Measurements from ENCODE around the gene GSTM4. TPM values are rescaled to one million over a fixed set of nuclear protein-coding genes. Genes with fewer than 3 reads are reported as not detected.

GSTM4 gene
- total RNA-seq, 2 experiments from 2014 or later: 6.0 to 8.0 TPM

DNA sequence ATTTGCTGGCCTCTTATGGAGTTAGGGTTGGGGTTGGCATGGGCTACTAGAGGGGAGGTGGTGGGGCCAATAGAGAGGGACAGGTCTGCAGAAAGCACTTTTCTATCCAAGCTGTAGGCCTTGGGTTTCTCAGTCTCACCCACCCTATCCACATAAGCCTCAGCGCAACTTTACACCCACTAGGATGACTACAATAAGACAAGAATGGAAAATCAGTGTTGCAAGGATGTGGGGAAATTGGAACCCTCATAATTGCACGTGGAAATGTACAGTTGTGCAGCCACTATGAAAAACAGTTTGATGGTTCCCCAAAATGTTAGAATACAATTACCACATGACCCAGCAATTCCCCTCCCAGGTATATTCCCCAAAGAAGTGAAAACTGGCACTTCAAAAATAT, 14.0 kb upstream of the GSTM4 start:
- POLR2A ChIA-PET: no interaction called here
- no peaks in the 10 kb centered on the region for H3K4me1 ChIP-seq (ENCODE audit: insufficient read depth, low read length, poor library complexity, severe bottlenecking)
- H3K4me2 ChIP-seq (ENCODE audit: low read length): no peak overlapping the region
- intact Hi-C loops (cut with micrococcal nuclease; ENCODE audit: unreplicated experiment): loop anchor here (5.0 kb wide), 2 partner anchors 130 to 340 kb away; partner anchors contain the start of gene AHCYL1
- no peaks in the 10 kb centered on the region for H3K79me2 ChIP-seq (ENCODE audit: insufficient read depth, low read depth, low read length)
- TF ChIP-seq, protein P1, sequence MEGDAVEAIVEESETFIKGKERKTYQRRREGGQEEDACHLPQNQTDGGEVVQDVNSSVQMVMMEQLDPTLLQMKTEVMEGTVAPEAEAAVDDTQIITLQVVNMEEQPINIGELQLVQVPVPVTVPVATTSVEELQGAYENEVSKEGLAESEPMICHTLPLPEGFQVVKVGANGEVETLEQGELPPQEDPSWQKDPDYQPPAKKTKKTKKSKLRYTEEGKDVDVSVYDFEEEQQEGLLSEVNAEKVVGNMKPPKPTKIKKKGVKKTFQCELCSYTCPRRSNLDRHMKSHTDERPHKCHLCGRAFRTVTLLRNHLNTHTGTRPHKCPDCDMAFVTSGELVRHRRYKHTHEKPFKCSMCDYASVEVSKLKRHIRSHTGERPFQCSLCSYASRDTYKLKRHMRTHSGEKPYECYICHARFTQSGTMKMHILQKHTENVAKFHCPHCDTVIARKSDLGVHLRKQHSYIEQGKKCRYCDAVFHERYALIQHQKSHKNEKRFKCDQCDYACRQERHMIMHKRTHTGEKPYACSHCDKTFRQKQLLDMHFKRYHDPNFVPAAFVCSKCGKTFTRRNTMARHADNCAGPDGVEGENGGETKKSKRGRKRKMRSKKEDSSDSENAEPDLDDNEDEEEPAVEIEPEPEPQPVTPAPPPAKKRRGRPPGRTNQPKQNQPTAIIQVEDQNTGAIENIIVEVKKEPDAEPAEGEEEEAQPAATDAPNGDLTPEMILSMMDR (conservative IDR thresholded peaks at IDR 0.05; ENCODE audit: low read length): no peak
- no peak for TF ChIP-seq EZH2phosphoT487 (IDR thresholded peaks at IDR 0.05; ENCODE audit: borderline replicate concordance, low read depth, low read length)
- H4K20me1 ChIP-seq (ENCODE audit: insufficient read depth, low read length): no peaks in the 10 kb centered on the region
- no peaks in the 10 kb centered on the region for H3K9me2 ChIP-seq (ENCODE audit: insufficient read depth, low read length)
- no peak overlapping the region for H2AFZ ChIP-seq (ENCODE audit: low read length)
- no peak for DNase-seq (ENCODE audit: low spot score)
- no TSS peak for BruUV-seq (replicated peaks)
- CTCF ChIA-PET (ENCODE audit: unreplicated experiment): interaction anchor here (1.4 to 2.7 kb wide), 3 partner anchors 95 to 342 kb away, joined by 4 to 20 read pairs (median 14); partner anchors contain the start of gene AHCYL1
- H3K4me3 ChIP-seq (ENCODE audit: low read depth, low read length, poor library complexity, severe bottlenecking): no peak overlapping the region
- H3K36me3 ChIP-seq (ENCODE audit: insufficient read depth, low read length): no peaks in the 10 kb centered on the region
- H3K27ac ChIP-seq (ENCODE audit: low read depth, low read length, poor library complexity, severe bottlenecking): no peak overlapping the region
- no peaks in the 10 kb centered on the region for H3K9me3 ChIP-seq (ENCODE audit: low read length)

DNA sequence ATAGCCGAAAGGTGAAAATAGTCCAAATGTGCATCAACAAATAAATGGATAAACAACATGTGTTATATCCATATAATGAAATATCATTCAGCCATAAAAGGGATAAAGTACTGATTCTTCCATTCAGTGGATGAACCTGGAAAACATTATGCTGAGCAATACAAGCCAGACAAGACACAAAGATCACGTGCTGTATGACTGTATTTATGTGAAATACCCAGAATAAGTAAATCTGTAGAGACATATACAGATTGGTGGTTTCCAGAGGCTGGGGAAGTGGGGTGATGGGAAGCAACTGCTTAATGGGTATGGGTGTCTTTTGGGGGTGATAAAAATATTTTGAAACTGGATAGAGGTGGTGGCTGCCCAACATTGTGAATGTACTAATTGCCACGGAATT, 13.3 kb upstream of the GSTM4 start:
- no peak for DNase-seq (ENCODE audit: low spot score)
- no peak overlapping the region for H3K4me2 ChIP-seq (ENCODE audit: low read length)
- H4K20me1 ChIP-seq (ENCODE audit: insufficient read depth, low read length): no peaks in the 10 kb centered on the region
- H3K4me1 ChIP-seq (ENCODE audit: insufficient read depth, low read length, poor library complexity, severe bottlenecking): no peaks in the 10 kb centered on the region
- H3K9me2 ChIP-seq (ENCODE audit: insufficient read depth, low read length): no peaks in the 10 kb centered on the region
- no peak overlapping the region for H2AFZ ChIP-seq (ENCODE audit: low read length)
- ChIA-PET CTCF (ENCODE audit: unreplicated experiment) (interaction anchor here (0.7 kb wide), 1 partner anchor 337 kb away, joined by 3 read pairs; no protein-coding TSS in a partner anchor), POLR2A (no interaction called here)
- BruUV-seq (replicated peaks): no TSS peak
- no peaks in the 10 kb centered on the region for H3K36me3 ChIP-seq (ENCODE audit: insufficient read depth, low read length)
- no peak overlapping the region for H3K4me3 ChIP-seq (ENCODE audit: low read depth, low read length, poor library complexity, severe bottlenecking)
- H3K79me2 ChIP-seq (ENCODE audit: insufficient read depth, low read depth, low read length): no peaks in the 10 kb centered on the region
- no peaks in the 10 kb centered on the region for H3K9me3 ChIP-seq (ENCODE audit: low read length)
- no peak overlapping the region for H3K27ac ChIP-seq (ENCODE audit: low read depth, low read length, poor library complexity, severe bottlenecking)
- TF ChIP-seq, protein P1 (conservative IDR thresholded peaks at IDR 0.05; ENCODE audit: low read length): no peak
- no peak for TF ChIP-seq EZH2phosphoT487 (IDR thresholded peaks at IDR 0.05; ENCODE audit: borderline replicate concordance, low read depth, low read length)
- intact Hi-C loops (cut with micrococcal nuclease; ENCODE audit: unreplicated experiment): loop anchor here (5.0 kb wide), 2 partner anchors 130 to 340 kb away; partner anchors contain the start of gene AHCYL1

DNA sequence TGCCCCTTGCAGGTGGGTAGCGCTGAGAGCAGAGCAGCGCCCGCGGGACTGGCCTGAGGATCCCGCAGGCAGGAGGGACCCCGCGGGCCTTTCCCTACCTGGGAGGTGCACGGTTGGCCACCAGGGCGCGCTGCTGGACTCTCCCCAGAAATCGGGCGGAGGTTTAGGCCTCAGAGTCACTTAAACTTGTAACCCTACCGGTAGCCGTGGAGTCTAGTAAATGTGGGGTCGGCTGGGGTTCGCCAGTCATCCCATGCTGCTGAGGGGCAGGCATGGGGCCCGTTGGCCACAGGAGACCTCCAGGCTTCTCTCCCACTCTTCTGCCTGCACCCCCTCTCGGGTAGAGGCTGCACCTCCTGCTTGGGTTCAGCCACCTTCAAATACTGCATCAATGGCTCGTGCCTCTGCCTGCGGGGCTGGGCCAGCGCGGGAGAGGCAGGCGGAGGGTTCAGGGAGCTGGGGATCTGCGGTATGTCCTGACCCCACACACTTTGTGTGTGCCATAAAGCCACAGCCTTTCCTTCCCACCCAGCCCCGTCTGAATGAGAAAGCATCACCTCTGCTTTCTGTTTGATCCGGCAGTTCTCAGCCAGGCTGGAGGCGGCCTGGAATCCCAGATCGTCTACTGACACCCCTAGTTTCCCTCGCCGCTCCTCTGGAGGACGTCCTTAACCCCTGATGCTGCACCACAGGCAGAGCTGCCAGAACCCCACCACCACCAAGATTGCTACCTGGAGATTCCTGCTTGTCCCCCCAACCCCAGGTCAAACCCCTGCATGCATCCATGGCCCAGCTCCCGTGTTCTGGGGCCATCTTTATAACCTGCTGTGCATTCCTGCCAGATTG, 12.3 kb upstream of the GSTM4 start:
- H3K4me1 ChIP-seq (ENCODE audit: insufficient read depth, low read length, poor library complexity, severe bottlenecking): no peaks in the 10 kb centered on the region
- no peak overlapping the region for H3K4me3 ChIP-seq (ENCODE audit: low read depth, low read length, poor library complexity, severe bottlenecking)
- peak; percentile 85 for DNase-seq (ENCODE audit: low spot score)
- intact Hi-C loops (cut with micrococcal nuclease; ENCODE audit: unreplicated experiment): loop anchor here (5.0 kb wide), 2 partner anchors 129 to 339 kb away; partner anchors contain the start of gene AHCYL1
- H3K79me2 ChIP-seq (ENCODE audit: insufficient read depth, low read depth, low read length): no peaks in the 10 kb centered on the region
- no peaks in the 10 kb centered on the region for H3K36me3 ChIP-seq (ENCODE audit: insufficient read depth, low read length)
- no peaks in the 10 kb centered on the region for H3K9me2 ChIP-seq (ENCODE audit: insufficient read depth, low read length)
- no peaks in the 10 kb centered on the region for H4K20me1 ChIP-seq (ENCODE audit: insufficient read depth, low read length)
- no peaks in the 10 kb centered on the region for H3K9me3 ChIP-seq (ENCODE audit: low read length)
- POLR2A ChIA-PET: no interaction called here
- no peak overlapping the region for H3K4me2 ChIP-seq (ENCODE audit: low read length)
- peak overlapping the region; percentile 47; the same call in 1 of the 2 replicates for H2AFZ ChIP-seq (ENCODE audit: low read length)
- H3K27ac ChIP-seq (ENCODE audit: low read depth, low read length, poor library complexity, severe bottlenecking): no peak overlapping the region
- TF ChIP-seq EZH2phosphoT487 (IDR thresholded peaks at IDR 0.05; ENCODE audit: borderline replicate concordance, low read depth, low read length): no peak
- TF ChIP-seq, protein P1 (conservative IDR thresholded peaks at IDR 0.05; ENCODE audit: low read length): peak; percentile 89
- BruUV-seq (replicated peaks): no TSS peak
- CTCF ChIA-PET (ENCODE audit: unreplicated experiment): interaction anchor here (0.7 kb wide), 1 partner anchor 336 kb away, joined by 3 read pairs; no protein-coding TSS in a partner anchor
